DMS153 (cell line): ENCODE results near the gene PLXDC2.

Experiments
- DNase-seq: peaks from one replicate; lab custom pipeline; 2025; lab: John Stamatoyannopoulos, UW

The PLXDC2 gene

GRCh38 chr10:20276127-20276979, 460.1 kb downstream of the PLXDC2 start:
- DNase-seq, result peak; percentile 57

- DNase-seq, result peak; percentile 1
Observed at GRCh38 chr10:20277820-20278219, 461.6 kb downstream of the PLXDC2 start.

GRCh38 chr10:20281579-20281978, 465.3 kb downstream of the PLXDC2 start:
- no peak for DNase-seq

- no peak for DNase-seq
Observed at GRCh38 chr10:20287586-20287985, 471.4 kb downstream of the PLXDC2 start.

- DNase-seq, result no peak
Observed at GRCh38 chr10:20288060-20288459, 471.8 kb downstream of the PLXDC2 start.

- no peak for DNase-seq
Observed at GRCh38 chr10:20289070-20289828, 473.0 kb downstream of the PLXDC2 start.

GRCh38 chr10:20298417-20298816, 482.2 kb downstream of the PLXDC2 start:
- DNase-seq, result no peak

- DNase-seq, result no peak
Observed at GRCh38 chr10:20299034-20299736, 483.0 kb downstream of the PLXDC2 start.

- DNase-seq, result no peak
Observed at GRCh38 chr10:20300735-20301134, 484.5 kb downstream of the PLXDC2 start.

- no peak for DNase-seq
Observed at GRCh38 chr10:20302033-20302432, 485.8 kb downstream of the PLXDC2 start.

- peak; percentile 0 for DNase-seq
Observed at GRCh38 chr10:20303453-20304152, 487.4 kb downstream of the PLXDC2 start.

GRCh38 chr10:20313665-20314064, 497.4 kb downstream of the PLXDC2 start:
- DNase-seq, result no peak

GRCh38 chr10:20314431-20314830, 498.2 kb downstream of the PLXDC2 start:
- DNase-seq, result no peak

GRCh38 chr10:20327954-20328353, 511.7 kb downstream of the PLXDC2 start:
- DNase-seq, result no peak

- no peak for DNase-seq
Observed at GRCh38 chr10:20330246-20330645, 514.0 kb downstream of the PLXDC2 start.

GRCh38 chr10:20334559-20334958, 518.3 kb downstream of the PLXDC2 start:
- DNase-seq, result no peak
